Large intestine (tissue), 3 donors: ENCODE measurements around the gene C1orf216. TPM values are rescaled to one million over a fixed set of nuclear protein-coding genes. Genes with fewer than 3 reads are reported as not detected.

Experiments
- DNase-seq, 2 donors: peaks; one replicate each; pipeline versions ENCODE4 v3.0.0 to v3.0.0-alpha.2; 2013
- H3K27ac ChIP-seq: one replicate; pipeline ENCODE4 v1.5.1; 2013; ENCODE audit warnings: low read length
- H3K27me3 ChIP-seq: 2 replicates; pipeline ENCODE4 v1.6.1; 2013; ENCODE audit warnings: low read length; ENCODE audit not compliant: control insufficient read depth, insufficient read depth
- H3K36me3 ChIP-seq: 2 replicates; pipeline ENCODE4 v1.6.1; 2013; ENCODE audit warnings: low read length; ENCODE audit not compliant: control insufficient read depth, insufficient read depth
- H3K4me1 ChIP-seq: one replicate; pipeline ENCODE4 v1.6.1; 2013; ENCODE audit warnings: low read length; ENCODE audit not compliant: control insufficient read depth, insufficient read depth
- H3K4me3 ChIP-seq: one replicate; pipeline ENCODE4 v1.5.1; 2013; ENCODE audit warnings: low read length
- H3K9me3 ChIP-seq: one replicate; pipeline ENCODE4 v1.6.1; 2013; ENCODE audit warnings: mild to moderate bottlenecking, low read depth, low read length, moderate library complexity; ENCODE audit not compliant: control insufficient read depth
- WGBS: methylation state at CpG from one replicate; pipeline ENCODE4 v1.1.5; 2013; ENCODE audit warnings: low lambda C conversion rate; ENCODE audit not compliant: insufficient coverage; 5-methylcytosine and 5-hydroxymethylcytosine counted together
- polyA plus RNA-seq: library from polyadenylated mRNA; unstranded; fragments of 120-200 nt; gene quantifications from one replicate; pipeline ENCODE4 v1.2.1, GENCODE V29; 2013

The C1orf216 gene
- polyA plus RNA-seq, 1 donor, result 6.7 TPM

DNA sequence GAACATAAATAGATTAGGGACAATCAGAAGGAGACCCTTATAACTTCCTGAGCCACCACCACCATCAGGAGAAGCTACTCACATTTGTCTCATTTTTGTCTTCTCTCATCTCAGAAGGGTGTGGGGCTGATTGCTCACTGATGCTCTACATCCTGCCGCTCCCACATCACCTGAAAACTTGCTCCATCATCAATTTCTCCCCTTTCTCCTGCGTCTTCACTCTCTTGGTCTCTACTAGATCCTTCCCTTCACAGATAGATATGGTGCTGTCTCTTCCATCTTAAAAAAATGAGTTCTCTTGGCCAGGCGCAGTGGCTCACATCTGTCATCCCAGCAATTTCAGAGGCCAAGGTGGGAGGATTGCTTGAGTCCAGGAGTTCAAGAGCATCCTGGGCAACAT, 38.4 kb downstream of the C1orf216 start:
- Histone ChIP-seq H3K9me3 (no peaks in the 10 kb centered on the region), H3K4me1 (no peaks in the 10 kb centered on the region), H3K36me3 (no peaks in the 10 kb centered on the region), H3K27me3 (peaks cover 33% of the 10 kb centered on the region), H3K27ac (no peak overlapping the region), H3K4me3 (no peak overlapping the region)
- 100% methylated on average over 1 of the region's 3 CpGs for WGBS
- DNase-seq, result no peak

DNA sequence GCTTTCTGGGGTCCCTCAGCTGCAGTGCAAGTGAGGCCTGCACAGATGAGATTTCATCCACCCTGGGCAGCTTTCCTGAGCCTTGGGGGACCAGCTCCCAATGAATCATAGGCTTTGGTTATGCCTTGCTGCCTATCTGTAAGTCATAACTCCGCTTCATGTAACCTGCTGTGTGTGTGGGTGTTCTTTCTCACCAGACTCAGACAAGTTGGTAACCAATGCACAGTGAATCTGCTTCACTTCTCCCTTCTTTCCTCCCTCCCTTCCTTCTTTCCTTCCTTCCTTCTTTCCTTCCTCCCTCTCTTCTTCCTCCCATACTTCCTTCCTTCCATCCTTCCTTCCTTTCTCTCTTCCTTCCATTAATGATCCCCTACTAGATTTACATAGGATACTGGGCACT, 42.9 kb downstream of the C1orf216 start:
- no CpG with 5 or more reads among the region's 1 CpG for WGBS

DNA sequence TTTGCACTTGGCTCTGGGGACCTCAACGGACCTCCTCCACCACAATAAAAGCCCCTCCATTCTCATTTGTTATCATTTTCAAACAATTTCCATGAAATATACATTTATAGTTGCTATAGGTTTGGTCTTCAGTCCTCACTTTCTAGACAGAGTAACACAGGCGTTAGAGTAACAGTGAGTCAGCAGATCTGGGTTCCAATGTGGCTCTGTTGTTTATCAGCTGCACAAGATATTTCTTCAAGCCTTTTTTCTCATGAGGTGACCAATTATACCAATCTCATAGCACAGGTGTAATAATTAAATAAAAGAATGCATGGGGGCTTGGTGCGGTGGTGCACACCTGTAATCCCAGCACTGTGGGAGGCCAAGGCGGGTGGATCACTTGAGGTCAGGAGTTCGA, 44.6 kb downstream of the C1orf216 start:
- H3K27me3 ChIP-seq, result peaks cover 21% of the 10 kb centered on the region
- no peaks in the 10 kb centered on the region for H3K4me1 ChIP-seq
- no peak for DNase-seq
- no peak overlapping the region for H3K27ac ChIP-seq
- no peaks in the 10 kb centered on the region for H3K36me3 ChIP-seq
- WGBS, result 80% methylated on average over 2 of the region's 5 CpGs
- no peak overlapping the region for H3K4me3 ChIP-seq
- H3K9me3 ChIP-seq, result no peaks in the 10 kb centered on the region

More for the DNA sequence above, 42.9 kb downstream of the C1orf216 start:
- H3K36me3 ChIP-seq, result no peaks in the 10 kb centered on the region
- no peak overlapping the region for H3K27ac ChIP-seq
- no peaks in the 10 kb centered on the region for H3K9me3 ChIP-seq
- H3K4me3 ChIP-seq, result no peak overlapping the region
- H3K4me1 ChIP-seq, result no peaks in the 10 kb centered on the region
- peaks cover 21% of the 10 kb centered on the region for H3K27me3 ChIP-seq
- no peak for DNase-seq

DNA sequence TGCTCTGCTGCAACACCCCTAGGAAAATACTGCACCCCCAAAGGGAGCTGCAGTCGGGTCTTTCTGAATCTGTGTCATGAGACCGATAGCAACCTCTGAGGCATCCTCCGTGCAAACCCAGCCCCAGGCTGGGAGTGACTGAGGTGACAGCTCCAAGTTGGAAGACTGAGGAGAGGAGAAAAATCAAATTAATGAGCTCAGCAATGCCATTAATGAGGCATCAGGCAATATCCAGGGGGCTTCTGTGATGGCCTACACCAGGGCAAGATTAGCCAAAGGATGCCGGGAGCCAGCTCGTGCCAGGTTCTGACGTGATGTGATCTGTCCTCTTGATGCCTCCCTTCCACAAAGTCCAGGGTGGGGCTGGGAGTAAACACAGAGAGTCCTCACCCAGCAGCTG, 46.6 kb downstream of the C1orf216 start:
- H3K4me3 ChIP-seq, result no peak overlapping the region
- no peaks in the 10 kb centered on the region for H3K9me3 ChIP-seq
- no peaks in the 10 kb centered on the region for H3K36me3 ChIP-seq
- H3K4me1 ChIP-seq, result no peaks in the 10 kb centered on the region
- DNase-seq, result no peak
- H3K27ac ChIP-seq, result no peak overlapping the region
- peaks cover 25% of the 10 kb centered on the region for H3K27me3 ChIP-seq
- WGBS, result no CpG with 5 or more reads among the region's 6 CpGs

DNA sequence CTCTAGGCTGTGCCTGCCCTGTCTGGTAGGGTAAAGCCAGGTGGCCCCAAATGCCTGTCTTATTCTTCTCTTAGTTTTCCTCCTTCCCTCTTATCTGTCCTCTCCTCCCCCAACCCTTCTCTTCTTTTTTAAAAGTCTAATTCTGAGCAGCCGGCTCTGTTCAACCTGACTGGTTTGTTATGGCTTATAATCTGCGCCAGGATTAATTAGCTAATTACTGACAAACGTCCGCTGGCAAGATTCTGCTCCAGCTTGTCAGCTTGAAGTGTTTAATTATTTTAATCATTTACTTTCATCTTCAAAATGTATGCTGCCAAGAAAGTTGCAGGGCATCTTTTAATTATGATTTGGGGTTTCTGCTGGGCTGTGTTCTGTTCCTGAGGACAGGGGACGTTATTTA, 50.2 kb downstream of the C1orf216 start:
- no peak overlapping the region for H3K4me3 ChIP-seq
- WGBS, result 71% methylated on average over 3 of the region's 5 CpGs
- H3K27me3 ChIP-seq, result peaks cover 22% of the 10 kb centered on the region
- DNase-seq, result no peak
- no peak overlapping the region for H3K27ac ChIP-seq
- no peaks in the 10 kb centered on the region for H3K4me1 ChIP-seq
- H3K9me3 ChIP-seq, result no peaks in the 10 kb centered on the region
- H3K36me3 ChIP-seq, result no peaks in the 10 kb centered on the region

DNA sequence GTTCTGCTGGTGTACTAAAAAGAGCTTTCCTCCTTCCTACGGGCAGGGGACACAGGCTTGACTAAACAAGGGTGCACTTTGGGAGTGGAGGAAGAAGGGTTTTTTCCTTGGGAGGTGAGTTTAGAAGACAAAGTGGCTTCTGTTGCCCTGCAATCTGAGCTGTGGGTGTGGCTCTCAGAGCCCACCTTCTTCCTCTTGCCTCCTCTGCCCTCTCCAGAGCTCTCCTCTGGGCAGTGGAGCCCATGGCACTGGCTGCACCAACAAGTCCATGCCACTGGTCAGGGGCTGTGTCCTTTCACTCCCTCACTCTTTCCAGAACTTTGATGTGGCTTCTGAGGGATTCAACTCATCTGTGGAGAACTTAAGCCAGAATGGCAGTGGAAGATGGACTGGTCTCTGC, 51.8 kb downstream of the C1orf216 start:
- no peak for DNase-seq
- Histone ChIP-seq H3K27me3 (peaks cover 14% of the 10 kb centered on the region), H3K36me3 (no peaks in the 10 kb centered on the region), H3K9me3 (no peaks in the 10 kb centered on the region), H3K4me1 (no peaks in the 10 kb centered on the region), H3K4me3 (no peak overlapping the region), H3K27ac (no peak overlapping the region)
- no CpG with 5 or more reads among the region's 1 CpG for WGBS

DNA sequence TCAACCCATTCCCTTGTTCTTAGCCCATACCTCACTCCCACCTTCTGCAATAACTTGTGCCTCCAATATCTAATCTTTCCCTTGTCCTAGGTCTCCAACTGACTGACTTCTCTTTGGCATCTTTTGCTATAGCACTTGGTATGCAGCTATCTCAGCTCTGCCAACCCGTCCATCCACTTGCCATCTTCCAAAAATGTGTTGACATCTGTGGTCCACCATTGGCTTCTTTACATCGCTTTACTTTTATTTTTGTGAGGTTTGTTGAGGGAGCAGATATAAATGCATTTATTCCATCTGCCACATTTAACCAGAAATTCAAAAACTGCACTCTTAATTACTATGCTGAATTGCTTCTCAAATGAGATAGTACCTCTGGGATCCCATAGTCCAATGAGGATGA, 52.5 kb downstream of the C1orf216 start:
- no peak for DNase-seq
- H3K27ac ChIP-seq, result no peak overlapping the region
- no CpG with 5 or more reads among the region's 2 CpGs for WGBS
- H3K4me1 ChIP-seq, result no peaks in the 10 kb centered on the region
- no peak overlapping the region for H3K4me3 ChIP-seq
- H3K9me3 ChIP-seq, result no peaks in the 10 kb centered on the region
- no peaks in the 10 kb centered on the region for H3K36me3 ChIP-seq
- H3K27me3 ChIP-seq, result peaks cover 14% of the 10 kb centered on the region

Other genes with a start within 250 kb of the C1orf216 start
- gene KIAA0319L, start 161.5 kb downstream of the C1orf216 start, polyA plus RNA-seq, result 60.3 TPM
- 11.8 TPM for gene NCDN, start 161.1 kb downstream of the C1orf216 start, polyA plus RNA-seq
- gene TFAP2E, start 145.6 kb downstream of the C1orf216 start, polyA plus RNA-seq, result 1.9 TPM
- gene PSMB2, start 77.4 kb downstream of the C1orf216 start, polyA plus RNA-seq, result 59.1 TPM
- gene CLSPN, start 51.1 kb upstream of the C1orf216 start, polyA plus RNA-seq, result 6.2 TPM
- 19.9 TPM for gene AGO4, start 89.1 kb upstream of the C1orf216 start, polyA plus RNA-seq
- gene AGO1, start 164.3 kb upstream of the C1orf216 start, polyA plus RNA-seq, result 15.0 TPM
- 9.9 TPM for gene AGO3, start 212.2 kb upstream of the C1orf216 start, polyA plus RNA-seq